Head of caudate nucleus (tissue), 42 donors: ENCODE measurements around the gene SP100.
"Not testable (repeated sequence)": the region's sequence is repeated elsewhere in the genome, so short reads cannot be mapped to it uniquely, and the experiment has no call there.

Experiments
- DNase-seq, 42 donors: peaks; one replicate each; pipeline versions ENCODE4 v3.0.0 to v3.0.0-alpha.2; 2020 to 2021; ENCODE audit warnings: mixed read lengths in 7 of 42
- intact Hi-C: fragments of 100-400 bp; cut with DNase I; formaldehyde crosslinking; loops from one replicate; pipeline ENCODE4 v1.15.0; 2022

Gene SP100

DNA sequence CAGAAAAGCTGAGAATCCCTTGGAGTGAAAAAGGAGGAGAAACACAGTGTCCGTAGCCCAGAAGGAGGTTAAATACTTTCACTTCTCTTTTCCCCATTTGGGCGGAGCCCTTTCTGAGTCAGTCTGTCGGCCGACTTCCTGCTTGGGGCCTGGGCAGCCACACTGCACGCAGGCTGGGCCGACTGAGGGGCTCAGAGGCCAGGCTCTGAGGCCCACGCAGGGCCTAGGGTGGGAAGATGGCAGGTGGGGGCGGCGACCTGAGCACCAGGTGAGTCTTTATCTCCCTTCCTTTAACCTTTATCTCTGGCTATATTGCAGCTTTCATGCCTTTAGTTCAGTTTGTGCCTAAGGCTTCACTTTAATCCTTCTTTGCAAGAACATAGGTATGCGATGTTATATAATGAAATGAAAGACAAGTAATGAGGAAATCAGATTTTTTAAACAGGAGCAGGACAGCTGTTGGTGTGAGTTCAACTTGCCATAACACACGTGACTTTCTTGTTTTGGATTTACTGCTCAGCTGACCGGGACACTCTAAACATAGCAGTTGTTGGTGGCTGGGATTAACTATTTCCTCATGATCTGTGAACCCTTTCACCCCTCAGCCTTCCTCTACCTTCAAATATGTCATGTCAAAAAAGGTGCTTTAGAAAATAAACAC, at the start of gene SP100:
Gene SP100, plus strand, starts transcription at position 141 of the 661 bp plus-strand sequence. Its CDS starts 96 bp downstream, at position 237.
- peak in 22 of 42 donors; percentile 20 to 61 (median 36) for DNase-seq
- intact Hi-C loops = no loop called here

DNA sequence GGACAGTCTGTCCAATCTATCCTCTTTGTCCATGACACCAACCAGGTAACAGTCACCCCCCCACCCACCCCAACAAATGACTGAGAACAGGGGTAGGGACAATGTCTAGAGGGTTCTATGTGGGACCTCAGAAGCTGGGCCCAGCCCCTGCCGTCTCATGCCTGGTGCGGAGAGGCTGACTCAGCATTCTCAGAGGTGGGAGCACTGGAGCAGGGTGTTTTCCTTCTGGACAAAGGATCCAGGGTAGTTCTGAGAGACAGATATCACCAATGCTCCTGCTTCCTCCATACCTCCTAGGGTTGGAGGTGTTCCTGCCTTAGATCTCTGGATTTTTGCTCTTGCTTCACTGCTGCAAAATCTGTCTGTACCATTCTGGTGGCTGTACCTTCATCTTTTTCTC, 33.9 kb upstream of the SP100 start:
- no peak for DNase-seq
- intact Hi-C loops = no loop called here

- no peak for DNase-seq
- intact Hi-C loops = no loop called here
Observed at GRCh38 chr2:230383453-230383852, 32.5 kb upstream of the SP100 start.

DNA sequence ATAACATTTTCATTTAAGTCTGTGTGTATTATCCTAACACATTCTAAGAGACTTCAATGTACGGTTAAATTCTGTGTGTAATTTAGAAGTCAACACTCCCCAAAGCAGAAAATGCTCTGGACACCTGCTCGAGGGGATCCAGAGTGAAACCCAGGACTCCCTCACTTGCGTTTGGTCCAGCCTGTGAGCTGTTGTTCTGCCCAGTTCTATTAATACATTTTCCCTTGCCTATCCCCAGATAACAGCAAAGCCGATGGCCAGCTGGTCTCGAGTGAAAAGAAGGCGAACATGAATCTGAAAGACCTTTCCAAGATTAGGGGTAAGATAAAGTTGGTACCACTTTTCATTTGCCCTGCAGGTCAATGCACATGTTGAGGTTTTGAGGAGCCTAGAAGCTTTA, 31.0 kb upstream of the SP100 start:
- intact Hi-C loops = no loop called here
- DNase-seq = no peak

- intact Hi-C loops = no loop called here
- DNase-seq = no peak
Observed at GRCh38 chr2:230394301-230394700, 21.7 kb upstream of the SP100 start.

DNA sequence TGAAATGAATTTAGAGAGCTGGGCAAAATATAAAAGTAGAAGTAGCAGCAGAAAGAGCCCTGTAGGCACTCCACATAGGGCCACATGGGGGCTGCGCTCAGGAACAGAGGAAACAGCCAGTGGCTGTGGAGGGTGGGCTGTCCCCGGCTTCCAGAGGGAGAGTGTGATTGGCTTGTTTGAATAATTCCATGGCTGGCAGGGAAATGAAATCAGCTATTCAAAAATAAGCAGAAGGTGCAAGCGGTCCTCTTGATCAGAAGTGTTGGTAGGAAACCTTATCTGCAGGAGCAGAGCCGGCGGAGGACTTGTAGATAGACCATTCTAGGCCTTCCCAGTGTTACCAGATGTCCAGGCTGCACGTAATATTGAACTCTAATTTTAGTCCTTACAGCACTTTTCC, 17.3 kb upstream of the SP100 start:
- intact Hi-C loops, DNase-seq: not testable (repeated sequence)

GRCh38 chr2:230400041-230400440, 16.0 kb upstream of the SP100 start:
- DNase-seq = no peak
- intact Hi-C loops = no loop called here

GRCh38 chr2:230400454-230400853, 15.5 kb upstream of the SP100 start:
- no peak for DNase-seq

GRCh38 chr2:230401026-230401425, 15.0 kb upstream of the SP100 start:
- intact Hi-C loops, DNase-seq: not testable (repeated sequence)

More at GRCh38 chr2:230400454-230400853, 15.5 kb upstream of the SP100 start:
- intact Hi-C loops = no loop called here

- no peak for DNase-seq
- intact Hi-C loops = no loop called here
Observed at GRCh38 chr2:230403746-230404145, 12.3 kb upstream of the SP100 start.

GRCh38 chr2:230405824-230406223, 10.2 kb upstream of the SP100 start:
- no peak for DNase-seq
- intact Hi-C loops = no loop called here

DNA sequence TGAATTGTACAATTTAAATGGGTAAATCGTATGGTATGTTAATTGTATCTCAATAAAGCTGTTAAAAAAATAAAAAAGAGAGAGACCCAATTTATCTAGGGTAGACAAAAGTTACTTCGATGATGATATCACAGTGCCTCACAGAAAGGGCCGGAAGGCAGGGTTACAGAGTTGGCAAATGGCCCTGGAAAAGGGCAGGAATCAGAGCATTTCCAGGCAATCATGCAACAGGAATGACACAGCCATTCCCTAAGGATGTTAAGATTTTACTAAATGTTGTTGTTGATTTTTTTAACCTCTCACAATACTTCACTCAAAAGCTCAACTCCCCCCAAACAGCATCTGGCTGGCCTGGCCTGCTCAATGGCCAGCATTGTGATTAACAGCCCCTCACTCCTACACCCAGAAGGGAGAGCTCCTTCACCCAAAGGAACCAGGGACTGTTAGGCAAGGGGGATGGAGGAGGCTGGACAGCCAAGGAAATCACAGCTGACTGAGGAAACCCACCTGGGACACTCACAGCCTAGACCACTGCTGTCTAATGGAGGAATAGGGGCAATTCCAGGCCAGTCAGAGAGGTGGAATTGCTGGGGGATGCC, 7.7 kb upstream of the SP100 start:
- no peak for DNase-seq
- intact Hi-C loops = no loop called here

DNA sequence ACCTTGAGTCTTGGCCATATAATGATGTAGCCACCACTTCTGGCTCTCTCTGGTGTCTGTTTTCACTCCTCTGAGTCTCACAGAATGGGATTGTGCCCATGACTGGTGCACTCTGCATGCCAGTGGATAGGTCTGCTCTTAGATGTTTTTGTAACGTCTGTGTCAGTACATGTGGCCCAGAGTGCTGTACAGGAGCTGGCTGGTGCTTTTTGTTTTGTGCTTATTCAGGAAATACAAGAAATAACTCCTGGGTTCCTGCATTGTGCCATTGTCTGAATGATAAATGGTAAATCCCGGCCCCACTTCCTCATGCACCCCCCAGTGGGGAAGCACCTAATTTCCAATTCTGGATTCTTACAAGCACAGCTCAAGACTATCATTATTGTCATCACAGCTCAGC, 6.7 kb upstream of the SP100 start:
- DNase-seq, intact Hi-C loops: not testable (repeated sequence)

GRCh38 chr2:230410263-230410662, 5.7 kb upstream of the SP100 start:
- intact Hi-C loops = no loop called here
- no peak for DNase-seq

GRCh38 chr2:230410861-230411569, 5.0 kb upstream of the SP100 start:
- DNase-seq = peak in 8 of 42 donors; percentile 15 to 39 (median 29)
- intact Hi-C loops = no loop called here

DNA sequence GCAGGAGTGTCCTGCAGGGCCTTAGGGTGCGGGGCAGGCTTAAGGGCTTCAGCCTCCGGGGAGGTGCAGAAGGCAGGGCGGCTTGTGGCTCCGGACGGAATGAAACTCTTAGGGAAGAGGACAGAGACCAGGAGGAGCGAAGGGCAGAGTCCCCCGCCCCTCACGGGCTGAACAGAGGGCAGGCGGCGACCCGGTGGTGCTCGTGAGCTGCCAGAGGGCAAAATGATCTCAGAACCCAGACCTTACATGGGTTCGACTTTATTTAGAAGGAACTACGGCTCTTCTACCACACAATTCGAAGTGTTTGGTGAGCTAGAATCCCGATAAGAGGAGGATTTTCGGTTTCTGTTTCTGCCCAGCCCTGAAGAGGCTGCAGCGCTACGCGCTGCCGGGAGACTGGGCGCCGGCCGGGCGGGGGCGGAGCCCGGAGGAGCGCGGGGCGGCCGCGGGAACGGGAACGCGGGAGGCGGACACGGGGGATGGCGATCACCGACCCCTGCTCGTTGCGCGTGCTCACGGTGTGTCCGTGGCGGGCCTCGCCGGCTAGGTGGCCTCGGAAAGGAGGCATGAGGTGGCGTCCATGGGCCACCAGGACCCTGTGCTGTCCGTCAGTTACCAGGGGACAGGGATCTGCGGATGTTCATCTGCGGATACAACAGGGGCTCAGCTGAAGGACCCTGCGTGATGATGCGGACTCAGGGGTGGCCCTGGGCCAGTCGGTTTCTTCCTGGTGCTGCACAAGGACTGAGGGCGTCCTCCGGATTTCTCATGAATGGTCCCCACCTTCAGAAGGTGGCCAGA, 4.2 kb upstream of the SP100 start:
- peak in 33 of 42 donors; percentile 12 to 69 (median 47) for DNase-seq
- intact Hi-C loops = no loop called here

GRCh38 chr2:230412371-230412711, 3.7 kb upstream of the SP100 start:
- no peak for DNase-seq
- intact Hi-C loops = no loop called here

GRCh38 chr2:230412846-230413245, 3.2 kb upstream of the SP100 start:
- no peak for DNase-seq
- intact Hi-C loops = no loop called here

DNA sequence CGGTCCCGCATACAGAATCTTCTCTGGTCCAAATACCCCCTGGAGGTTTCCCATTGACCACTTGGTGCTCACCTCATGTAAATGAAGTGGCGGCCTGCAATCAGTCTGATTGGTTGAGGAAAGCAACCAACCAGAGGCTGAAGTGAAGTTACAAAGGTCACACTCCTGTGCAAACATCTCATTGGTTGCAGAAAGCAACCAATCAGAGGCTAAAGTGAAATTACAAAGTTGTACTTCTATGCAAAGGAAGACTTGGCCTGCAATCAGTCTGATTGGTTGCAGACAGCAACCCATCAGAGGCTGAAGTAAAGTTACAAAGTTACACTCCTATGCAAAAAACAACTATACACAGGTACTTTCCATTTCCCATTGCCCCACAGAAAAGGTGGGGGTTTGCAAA, 2.5 kb upstream of the SP100 start:
- intact Hi-C loops = no loop called here

GRCh38 chr2:230414302-230414701, 1.7 kb upstream of the SP100 start:
- intact Hi-C loops = no loop called here
- no peak for DNase-seq

More for the DNA sequence above, 2.5 kb upstream of the SP100 start:
- no peak for DNase-seq
